Measurements from ENCODE around the gene SELENOM.

DNA sequence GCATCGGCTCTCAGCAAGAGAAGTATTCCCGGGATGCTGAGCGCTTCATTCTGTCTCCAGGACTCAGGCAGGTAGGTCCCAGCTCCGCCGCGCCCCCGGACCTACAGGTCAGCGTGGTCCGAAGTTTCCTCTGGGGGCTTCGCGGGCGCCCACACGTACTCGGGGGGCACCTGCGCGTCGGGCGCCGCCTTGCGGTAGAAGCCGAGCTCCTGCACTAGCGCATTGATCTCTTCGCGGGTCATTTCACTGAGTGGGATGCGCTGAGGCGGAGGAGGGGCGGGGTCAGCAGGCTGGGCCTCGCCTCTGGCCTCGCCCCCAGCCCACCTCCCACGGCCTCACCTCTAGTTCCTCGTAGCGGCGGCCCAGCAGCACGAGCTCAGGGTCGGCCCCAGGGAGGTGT lies 2.5 kb downstream of the SELENOM start:
- no peak for TF ChIP-seq POLR2AphosphoS5 (IDR thresholded peaks at IDR 0.05; ENCODE audit: low read depth, low read length)
- no peak for TF ChIP-seq TAF1 (IDR thresholded peaks at IDR 0.05; ENCODE audit: borderline replicate concordance, insufficient read depth, low read length)
- no peak for TF ChIP-seq FOXP2 (optimal IDR thresholded peaks at IDR 0.05; ENCODE audit: borderline replicate concordance, extremely low read depth, extremely low read length, insufficient read depth)
- TF ChIP-seq SIN3A (IDR thresholded peaks at IDR 0.05; ENCODE audit: borderline replicate concordance, insufficient read depth, low read length), result no peak

Data from PFSK-1 (cell line).